ENCODE measurements around the gene ALK. TPM values are rescaled to one million over a fixed set of nuclear protein-coding genes. Genes with fewer than 3 reads are reported as not detected.

The ALK gene
- total RNA-seq, 2 experiments from 2014 or later, result not detected

DNA sequence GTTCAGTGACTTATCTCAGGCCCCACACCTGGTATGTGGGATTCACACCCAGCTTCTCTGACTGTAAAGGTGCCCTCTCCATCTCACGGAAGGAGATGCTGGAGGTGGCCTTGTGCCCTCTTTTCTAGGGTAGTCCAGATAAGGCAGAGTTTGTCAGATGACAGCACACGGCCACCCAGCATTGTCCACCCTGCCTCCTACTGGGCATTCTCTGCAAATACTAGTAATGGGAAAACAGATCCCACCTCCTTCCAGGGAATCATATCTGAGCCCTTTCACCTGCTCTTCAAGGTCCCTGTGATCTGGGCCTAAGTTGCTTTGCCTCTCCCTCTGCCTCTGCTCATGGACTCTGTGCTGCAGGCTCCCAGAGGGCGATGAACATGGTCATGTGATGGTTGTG lies 591.5 kb downstream of the ALK start:
- H3K4me3 Mint-ChIP-seq, result no peak overlapping the region
- no peaks in the 10 kb centered on the region for H3K9me3 Mint-ChIP-seq
- ATAC-seq, result no peak
- DNase-seq, result no peak
- no peak overlapping the region for H3K27ac Mint-ChIP-seq
- no peaks in the 10 kb centered on the region for H3K36me3 Mint-ChIP-seq (ENCODE audit: low read depth)
- intact Hi-C loops (cut with micrococcal nuclease), result no loop called here
- CTCF ChIA-PET, result interaction anchor here (0.8 to 1.2 kb wide), 2 partner anchors 12 to 21 kb away, joined by 3 read pairs; no protein-coding TSS in a partner anchor
- no peak for TF ChIP-seq CTCF (IDR thresholded peaks at IDR 0.05)
- no peaks in the 10 kb centered on the region for H3K4me1 Mint-ChIP-seq (ENCODE audit: low read depth)
- POLR2A ChIA-PET, result no interaction called here
- no peaks in the 10 kb centered on the region for H3K27me3 Mint-ChIP-seq

DNA sequence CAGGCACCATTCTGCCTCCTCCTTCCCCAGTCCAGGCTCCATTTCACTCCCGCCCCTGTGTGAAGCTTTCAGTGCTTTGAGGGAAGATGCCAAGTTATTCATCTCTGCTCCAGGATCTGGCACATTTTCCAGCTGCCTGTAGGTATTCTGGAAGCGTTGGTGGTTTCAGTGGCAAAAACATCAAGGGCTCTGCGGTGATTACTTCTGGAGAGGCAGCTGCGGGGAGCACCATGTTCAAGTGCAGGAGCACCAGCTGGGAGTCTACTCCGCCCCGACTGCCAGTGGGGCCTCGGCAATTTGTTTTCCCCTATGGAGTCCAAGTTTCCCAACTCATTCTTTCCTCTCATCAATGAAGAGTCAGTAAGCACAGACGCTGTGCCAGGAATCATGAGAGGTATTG lies 594.5 kb downstream of the ALK start:
- ChIA-PET CTCF (no interaction called here), POLR2A (no interaction called here)
- H3K9me3 Mint-ChIP-seq, result no peaks in the 10 kb centered on the region
- peaks cover 4% of the 10 kb centered on the region for H3K27me3 Mint-ChIP-seq
- no peak overlapping the region for H3K27ac Mint-ChIP-seq
- no peak for DNase-seq
- H3K36me3 Mint-ChIP-seq (ENCODE audit: low read depth), result no peaks in the 10 kb centered on the region
- no peak overlapping the region for H3K4me3 Mint-ChIP-seq
- no peak for TF ChIP-seq CTCF (IDR thresholded peaks at IDR 0.05)
- H3K4me1 Mint-ChIP-seq (ENCODE audit: low read depth), result peaks cover 4% of the 10 kb centered on the region
- ATAC-seq, result no peak
- intact Hi-C loops (cut with micrococcal nuclease), result no loop called here

- no peak for DNase-seq
- no peak for ATAC-seq
- ChIA-PET CTCF (interaction anchor here (2.0 kb wide), 1 partner anchor 16 kb away, joined by 15 read pairs; no protein-coding TSS in a partner anchor), POLR2A (no interaction called here)
- Mint-ChIP-seq H3K4me3 (no peak overlapping the region), H3K4me1 (ENCODE audit: low read depth) (peaks cover 7% of the 10 kb centered on the region), H3K36me3 (ENCODE audit: low read depth) (no peaks in the 10 kb centered on the region), H3K27ac (no peak overlapping the region), H3K27me3 (peaks cover 5% of the 10 kb centered on the region), H3K9me3 (no peaks in the 10 kb centered on the region)
- intact Hi-C loops (cut with micrococcal nuclease), result no loop called here
- TF ChIP-seq CTCF (IDR thresholded peaks at IDR 0.05), result no peak
Measured at GRCh38 chr2:29325544-29325943, 595.8 kb downstream of the ALK start.

- H3K36me3 Mint-ChIP-seq (ENCODE audit: low read depth), result no peaks in the 10 kb centered on the region
- no peaks in the 10 kb centered on the region for H3K9me3 Mint-ChIP-seq
- H3K27me3 Mint-ChIP-seq, result peaks cover 15% of the 10 kb centered on the region
- peaks cover 7% of the 10 kb centered on the region for H3K4me1 Mint-ChIP-seq (ENCODE audit: low read depth)
- ChIA-PET POLR2A (no interaction called here), CTCF (interaction anchor here (2.1 kb wide), 1 partner anchor 15 kb away, joined by 4 read pairs; no protein-coding TSS in a partner anchor)
- no peak overlapping the region for H3K4me3 Mint-ChIP-seq
- TF ChIP-seq CTCF (IDR thresholded peaks at IDR 0.05), result no peak
- intact Hi-C loops (cut with micrococcal nuclease), result no loop called here
- no peak for DNase-seq
- H3K27ac Mint-ChIP-seq, result no peak overlapping the region
- ATAC-seq, result no peak
Measured at GRCh38 chr2:29323961-29324360, 597.4 kb downstream of the ALK start.

- Mint-ChIP-seq H3K36me3 (ENCODE audit: low read depth) (no peaks in the 10 kb centered on the region), H3K4me1 (ENCODE audit: low read depth) (peaks cover 7% of the 10 kb centered on the region), H3K9me3 (no peaks in the 10 kb centered on the region), H3K4me3 (no peak overlapping the region), H3K27ac (no peak overlapping the region), H3K27me3 (peaks cover 17% of the 10 kb centered on the region)
- no peak for TF ChIP-seq CTCF (IDR thresholded peaks at IDR 0.05)
- no peak for DNase-seq
- ChIA-PET POLR2A (no interaction called here), CTCF (interaction anchor here (1.0 to 2.1 kb wide), 2 partner anchors 13 to 14 kb away, joined by 4 read pairs; no protein-coding TSS in a partner anchor)
- intact Hi-C loops (cut with micrococcal nuclease), result no loop called here
- ATAC-seq, result no peak
Measured at GRCh38 chr2:29323301-29323700, 598.1 kb downstream of the ALK start.
